ENCODE measurements around the gene DCAF11.
"Not testable (repeated sequence)": the region's sequence is repeated elsewhere in the genome, so short reads cannot be mapped to it uniquely, and the experiment has no call there.

Gene DCAF11

DNA sequence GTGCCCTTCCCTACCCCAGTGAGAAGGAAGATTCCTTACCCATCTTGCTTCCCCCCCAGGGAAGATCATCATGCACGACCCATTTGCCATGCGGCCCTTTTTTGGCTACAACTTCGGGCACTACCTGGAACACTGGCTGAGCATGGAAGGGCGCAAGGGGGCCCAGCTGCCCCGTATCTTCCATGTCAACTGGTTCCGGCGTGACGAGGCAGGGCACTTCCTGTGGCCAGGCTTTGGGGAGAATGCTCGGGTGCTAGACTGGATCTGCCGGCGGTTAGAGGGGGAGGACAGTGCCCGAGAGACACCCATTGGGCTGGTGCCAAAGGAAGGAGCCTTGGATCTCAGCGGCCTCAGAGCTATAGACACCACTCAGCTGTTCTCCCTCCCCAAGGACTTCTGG is 11.1 kb upstream of the DCAF11 start:
- no peak for DNase-seq (ENCODE audit: low read depth)
- H3K4me3 ChIP-seq (replicated peaks; ENCODE audit: low read depth, low read length): no peak overlapping the region
- TF ChIP-seq, protein P1, sequence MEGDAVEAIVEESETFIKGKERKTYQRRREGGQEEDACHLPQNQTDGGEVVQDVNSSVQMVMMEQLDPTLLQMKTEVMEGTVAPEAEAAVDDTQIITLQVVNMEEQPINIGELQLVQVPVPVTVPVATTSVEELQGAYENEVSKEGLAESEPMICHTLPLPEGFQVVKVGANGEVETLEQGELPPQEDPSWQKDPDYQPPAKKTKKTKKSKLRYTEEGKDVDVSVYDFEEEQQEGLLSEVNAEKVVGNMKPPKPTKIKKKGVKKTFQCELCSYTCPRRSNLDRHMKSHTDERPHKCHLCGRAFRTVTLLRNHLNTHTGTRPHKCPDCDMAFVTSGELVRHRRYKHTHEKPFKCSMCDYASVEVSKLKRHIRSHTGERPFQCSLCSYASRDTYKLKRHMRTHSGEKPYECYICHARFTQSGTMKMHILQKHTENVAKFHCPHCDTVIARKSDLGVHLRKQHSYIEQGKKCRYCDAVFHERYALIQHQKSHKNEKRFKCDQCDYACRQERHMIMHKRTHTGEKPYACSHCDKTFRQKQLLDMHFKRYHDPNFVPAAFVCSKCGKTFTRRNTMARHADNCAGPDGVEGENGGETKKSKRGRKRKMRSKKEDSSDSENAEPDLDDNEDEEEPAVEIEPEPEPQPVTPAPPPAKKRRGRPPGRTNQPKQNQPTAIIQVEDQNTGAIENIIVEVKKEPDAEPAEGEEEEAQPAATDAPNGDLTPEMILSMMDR (IDR thresholded peaks at IDR 0.05; ENCODE audit: low read length, missing control alignments): no peak

DNA sequence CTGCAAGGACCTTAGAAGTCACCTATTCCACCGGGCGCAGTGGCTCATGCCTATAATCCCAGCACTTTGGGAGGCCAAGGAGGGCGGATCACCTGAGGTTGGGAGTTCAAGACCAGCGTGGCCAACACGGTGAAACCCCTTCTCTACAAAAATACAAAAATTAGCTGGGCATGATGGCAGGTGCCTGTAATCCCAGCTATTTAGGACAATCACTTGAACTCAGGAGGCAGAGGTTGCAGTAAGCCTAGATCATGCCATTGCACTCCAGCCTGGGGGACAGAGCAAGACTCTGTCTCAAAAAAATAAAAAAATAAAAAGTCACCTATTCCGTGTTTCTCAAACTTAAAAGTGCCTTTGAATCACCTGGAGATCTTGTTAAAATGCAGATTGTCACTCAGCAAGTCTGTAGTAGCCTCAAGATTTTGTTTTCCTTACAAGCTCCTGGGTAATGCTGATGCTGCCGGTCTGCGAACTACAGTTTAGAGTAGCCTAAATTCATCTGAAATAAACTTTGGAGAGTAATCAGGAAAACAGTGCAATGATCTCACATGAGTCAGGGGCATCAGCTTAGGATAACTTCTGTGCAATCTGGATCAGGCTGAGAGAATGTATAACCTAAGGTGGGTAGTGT is 8.9 kb upstream of the DCAF11 start:
- DNase-seq (ENCODE audit: low read depth); H3K4me3 ChIP-seq (replicated peaks; ENCODE audit: low read depth, low read length): not testable (repeated sequence)

DNA sequence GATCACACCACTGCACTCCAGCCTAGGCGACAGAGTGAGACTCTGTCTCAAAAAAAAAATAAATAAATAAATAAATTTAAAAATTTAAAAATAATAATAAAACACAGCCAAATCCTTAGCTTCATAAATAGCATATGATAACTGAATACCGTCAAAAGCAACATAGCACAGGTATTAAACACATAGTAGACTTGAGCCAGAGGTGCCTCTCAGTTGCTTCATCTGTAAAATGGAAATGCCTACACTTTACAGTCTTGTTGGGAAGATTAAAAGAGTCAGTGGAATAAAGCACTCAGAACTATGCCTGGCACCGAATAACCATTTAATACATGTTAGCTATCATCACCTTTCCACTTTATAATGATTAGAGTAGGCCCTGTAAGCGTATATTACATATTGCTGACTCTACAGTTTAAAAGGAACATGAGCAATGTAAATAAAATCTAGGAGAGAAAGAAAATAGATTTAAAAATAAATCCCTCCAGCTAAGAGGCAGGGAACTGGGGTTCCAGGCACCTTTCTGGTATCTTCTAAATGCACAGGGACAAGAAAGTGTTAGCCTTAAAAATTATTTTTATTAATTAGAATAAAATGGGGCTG is 7.8 kb upstream of the DCAF11 start:
- TF ChIP-seq, protein P1 (IDR thresholded peaks at IDR 0.05; ENCODE audit: low read length, missing control alignments): no peak
- DNase-seq (ENCODE audit: low read depth): no peak
- H3K4me3 ChIP-seq (replicated peaks; ENCODE audit: low read depth, low read length): no peak overlapping the region

DNA sequence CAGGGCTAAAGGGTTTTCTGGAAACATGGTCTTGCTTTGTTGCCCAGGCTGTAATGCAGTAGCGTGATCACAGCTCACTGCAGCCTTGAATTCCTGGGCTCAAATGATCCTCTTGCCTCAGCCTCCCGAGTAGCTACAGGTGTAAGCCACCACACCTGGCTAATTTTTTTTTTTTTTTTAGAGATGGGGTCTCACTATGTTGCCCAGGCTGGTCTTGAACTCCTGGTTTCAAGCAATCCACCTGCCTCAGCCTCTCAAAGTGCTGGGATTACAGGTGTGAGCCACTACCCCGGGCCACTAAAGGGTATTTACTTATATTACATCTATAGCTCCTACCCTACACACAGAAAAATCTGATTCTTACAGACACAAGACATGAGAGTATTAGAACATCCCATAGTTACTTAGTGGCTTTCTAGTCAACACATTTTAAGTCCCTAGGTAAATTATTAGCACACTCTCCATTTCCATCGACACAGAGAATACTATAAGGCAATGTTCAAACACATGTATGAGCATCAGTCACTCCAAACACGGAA is 6.2 kb upstream of the DCAF11 start:
- TF ChIP-seq, protein P1 (IDR thresholded peaks at IDR 0.05; ENCODE audit: low read length, missing control alignments): no peak
- DNase-seq (ENCODE audit: low read depth): no peak
- no peak overlapping the region for H3K4me3 ChIP-seq (replicated peaks; ENCODE audit: low read depth, low read length)

DNA sequence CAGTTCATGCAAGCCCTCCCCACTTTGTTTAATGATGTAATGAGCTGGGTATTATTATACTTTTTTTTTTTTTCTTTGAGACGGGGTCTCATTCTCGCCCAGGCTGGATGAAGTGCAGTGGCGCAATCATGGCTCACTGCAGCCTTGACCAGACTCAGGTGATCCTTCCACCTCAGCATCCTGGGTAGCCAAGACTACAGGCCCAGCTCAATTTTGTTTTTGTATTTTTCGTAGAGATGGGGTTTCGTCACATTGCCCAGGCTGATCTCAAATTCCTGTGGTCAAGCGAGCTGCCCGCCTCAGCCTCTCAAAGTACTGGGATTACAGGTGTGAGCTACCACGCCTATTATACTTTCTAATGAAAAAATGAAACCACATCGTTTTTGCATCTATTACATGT is 4.5 kb upstream of the DCAF11 start:
- no peak for DNase-seq (ENCODE audit: low read depth)
- H3K4me3 ChIP-seq (replicated peaks; ENCODE audit: low read depth, low read length): no peak overlapping the region
- TF ChIP-seq, protein P1 (IDR thresholded peaks at IDR 0.05; ENCODE audit: low read length, missing control alignments): no peak

DNA sequence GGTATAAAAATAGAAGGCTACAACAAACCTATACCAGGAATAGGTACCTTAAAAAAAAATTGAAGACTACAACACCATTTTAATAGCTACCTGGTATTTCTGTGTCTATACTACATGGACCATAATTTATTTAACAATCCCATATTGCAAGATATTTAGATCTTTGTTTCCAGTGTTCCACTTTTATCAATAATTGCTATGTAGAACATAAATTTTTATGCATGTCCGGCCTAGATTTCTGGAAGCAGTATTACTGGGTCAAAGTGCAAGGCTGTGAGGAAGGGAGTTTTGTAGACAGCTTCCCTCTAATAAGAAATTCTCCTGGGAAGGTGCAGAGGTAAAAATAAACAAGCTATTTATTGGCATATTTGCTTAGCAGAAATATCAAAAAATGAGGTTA is 4.1 kb upstream of the DCAF11 start:
- no peak overlapping the region for H3K4me3 ChIP-seq (replicated peaks; ENCODE audit: low read depth, low read length)
- TF ChIP-seq, protein P1 (IDR thresholded peaks at IDR 0.05; ENCODE audit: low read length, missing control alignments): no peak
- no peak for DNase-seq (ENCODE audit: low read depth)

DNA sequence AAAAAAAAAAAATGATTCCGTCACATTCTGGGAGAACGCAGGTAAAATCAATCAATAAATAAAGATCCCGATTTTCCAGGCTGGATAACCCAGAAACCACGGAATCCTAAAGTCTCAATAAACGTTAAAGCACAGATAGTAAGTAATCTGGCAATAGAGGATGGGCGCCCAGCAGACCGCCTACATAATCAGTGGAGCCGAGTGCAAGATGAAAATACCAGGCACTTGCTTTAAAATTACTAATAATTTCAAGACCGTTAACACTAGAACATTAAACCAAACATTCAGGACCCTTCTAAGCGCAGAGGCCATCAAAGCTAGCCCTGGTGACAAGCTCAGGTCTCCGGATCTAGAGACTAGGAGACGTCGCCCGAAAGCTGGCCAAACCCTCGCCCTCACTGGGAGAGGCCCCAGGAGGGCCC is 1.2 kb upstream of the DCAF11 start:
- TF ChIP-seq, protein P1 (IDR thresholded peaks at IDR 0.05; ENCODE audit: low read length, missing control alignments): no peak
- peak overlapping the region; percentile 96 for H3K4me3 ChIP-seq (replicated peaks; ENCODE audit: low read depth, low read length)
- no peak for DNase-seq (ENCODE audit: low read depth)
